Fibroblast of skin of abdomen (primary cell): Measurements from ENCODE around the gene EXOSC9. TPM values are rescaled to one million over a fixed set of nuclear protein-coding genes. Genes with fewer than 3 reads are reported as not detected.
"Not testable (repeated sequence)": the region's sequence is repeated elsewhere in the genome, so short reads cannot be mapped to it uniquely, and the experiment has no call there.

Experiments used
- DNase-seq: peaks from one replicate; pipeline ENCODE4 v3.0.0-alpha.2; 2013
- polyA plus RNA-seq, 2 experiments: library from polyadenylated mRNA; unstranded; fragments of 120-200 nt; gene quantifications; one replicate each; pipeline ENCODE4 v1.2.1, GENCODE V29; 2013; ENCODE audit not compliant: insufficient read length in 2 of 2

EXOSC9 gene
- polyA plus RNA-seq (2013, experiment 1 of 2; ENCODE audit: insufficient read length), result 43.3 TPM
- 43.5 TPM for polyA plus RNA-seq (2013, experiment 2 of 2; ENCODE audit: insufficient read length)

DNA sequence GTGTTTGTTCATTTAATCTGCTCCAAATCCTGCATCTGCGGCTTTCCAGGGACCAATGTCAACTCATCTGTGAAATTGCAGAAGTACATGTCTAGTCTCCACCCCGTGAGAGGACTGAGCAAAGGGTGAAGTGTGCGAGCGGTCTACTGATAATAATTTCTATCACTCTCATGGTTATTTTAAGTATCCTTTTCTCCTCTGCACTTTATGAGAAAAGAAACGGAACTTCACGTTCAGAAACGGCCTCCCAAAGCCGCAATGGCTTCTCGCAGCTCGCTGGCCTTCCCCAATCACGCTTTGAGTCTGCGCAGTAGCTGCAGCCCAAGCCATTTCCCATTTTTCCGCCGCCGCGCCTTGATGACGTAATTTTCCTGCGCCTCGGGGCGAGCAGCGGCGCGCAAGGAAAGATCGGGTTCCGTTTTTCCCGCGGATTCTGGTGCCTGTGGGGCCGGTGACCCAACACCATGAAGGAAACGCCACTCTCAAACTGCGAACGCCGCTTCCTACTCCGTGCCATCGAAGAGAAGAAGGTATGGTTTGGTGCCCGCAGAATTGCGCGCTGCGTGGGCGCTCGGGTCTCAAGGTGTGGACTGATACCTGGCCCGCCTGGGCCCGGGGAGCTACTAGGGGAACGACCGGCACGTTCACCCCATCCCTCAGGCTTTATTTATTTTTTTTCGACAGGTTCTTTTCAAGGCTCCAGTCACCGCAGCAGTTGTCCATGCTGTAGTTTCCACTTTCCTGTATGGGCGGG lies at the start of gene EXOSC9:
Gene EXOSC9 (plus strand): TSS at position 363 of the 754 bp plus-strand sequence. CDS start 102 bp downstream, at position 465.
- peak; percentile 96 for DNase-seq

GRCh38 chr4:121752142-121752541 lies 49.0 kb upstream of the EXOSC9 start:
- not testable (repeated sequence) for DNase-seq

DNA sequence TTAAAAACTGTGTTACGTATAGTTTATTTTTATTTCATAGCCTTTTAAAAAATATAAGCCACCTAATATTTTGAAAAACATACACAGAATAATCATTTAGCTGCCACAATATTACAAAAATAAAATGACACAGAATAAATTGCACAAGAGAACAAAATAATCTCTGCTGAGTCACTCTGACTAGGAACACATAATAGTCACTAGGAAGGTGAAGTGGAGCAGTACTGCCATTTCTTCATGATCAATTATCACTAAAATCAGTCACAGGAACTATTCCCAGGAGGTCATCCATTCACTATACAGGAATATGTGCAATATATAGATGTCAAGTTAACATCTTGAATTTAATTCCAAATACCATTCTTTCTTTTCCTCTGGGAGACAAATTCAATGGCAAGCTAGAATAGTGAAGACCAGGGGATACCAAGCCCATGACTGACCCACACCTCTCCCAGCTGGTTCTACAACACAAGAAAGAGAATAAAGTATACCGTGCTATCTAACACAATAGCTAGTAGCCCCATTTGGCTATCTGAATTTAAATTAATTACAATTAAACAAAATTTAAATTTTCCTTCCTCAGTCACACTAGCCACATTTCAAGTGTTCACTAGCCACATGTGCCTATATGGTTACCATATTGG lies 42.1 kb upstream of the EXOSC9 start:
- no peak for DNase-seq

GRCh38 chr4:121760205-121760604 lies 40.9 kb upstream of the EXOSC9 start:
- no peak for DNase-seq

GRCh38 chr4:121764303-121764701 lies 36.8 kb upstream of the EXOSC9 start:
- no peak for DNase-seq

DNA sequence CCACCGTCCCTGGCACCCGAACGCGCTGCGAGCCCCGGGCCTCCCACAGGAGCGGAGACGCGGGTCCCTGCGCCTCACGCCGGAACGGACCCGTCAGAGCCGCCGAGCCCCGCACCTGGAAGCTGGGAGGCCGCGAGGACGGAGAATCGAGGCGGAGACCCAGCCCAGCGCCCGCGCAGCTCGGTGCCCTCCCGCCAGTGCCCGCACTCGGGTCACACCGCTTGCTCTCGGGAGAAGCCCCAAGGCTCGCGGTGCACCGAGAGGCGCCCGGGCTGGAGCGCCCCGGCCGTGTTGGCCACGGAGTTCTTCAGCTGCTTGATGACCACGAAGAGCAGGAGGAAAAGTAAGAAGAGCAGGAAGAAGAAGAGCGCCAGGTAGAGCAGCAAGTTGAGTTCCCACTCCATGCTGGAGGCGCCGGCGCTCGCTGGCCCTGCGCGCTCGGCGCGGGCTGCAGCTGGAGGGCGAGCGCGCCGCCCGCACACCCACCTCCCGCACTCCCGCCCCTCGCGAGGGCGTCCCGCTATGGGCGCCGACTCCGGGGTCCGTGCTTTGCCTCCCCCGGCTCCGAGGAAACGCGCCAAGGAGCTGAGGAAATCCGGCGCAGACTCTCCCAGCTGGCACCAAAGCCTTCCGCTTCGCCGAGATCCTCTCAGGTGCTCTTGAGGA lies 36.3 kb upstream of the EXOSC9 start, which contains the start of gene SMIM43:
Gene SMIM43 (minus strand): TSS at position 463 of the 666 bp plus-strand sequence. CDS start 59 bp downstream, at position 404.
- DNase-seq, result no peak

GRCh38 chr4:121765368-121765705 lies 35.8 kb upstream of the EXOSC9 start:
- DNase-seq, result no peak

- no peak for DNase-seq
Observed at GRCh38 chr4:121765971-121766538, 35.1 kb upstream of the EXOSC9 start.

DNA sequence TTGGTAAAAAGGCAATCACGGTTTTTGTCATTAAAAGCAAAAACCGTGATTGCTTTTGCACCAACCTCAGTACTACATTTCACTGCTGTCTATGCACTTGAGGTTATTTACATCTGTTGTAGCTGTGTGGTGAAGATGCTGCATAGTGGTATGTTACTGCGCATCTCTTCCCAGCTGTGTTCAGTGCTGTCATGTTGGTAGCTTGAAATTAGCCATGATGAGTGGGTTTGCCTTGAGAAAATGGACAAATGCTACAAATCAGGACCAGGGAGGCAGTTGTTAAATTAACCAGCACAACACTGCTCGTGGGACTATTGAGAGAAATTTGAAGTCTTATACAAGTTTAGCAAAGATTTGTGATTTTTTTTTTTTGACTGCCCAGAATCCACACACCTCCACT lies 34.0 kb upstream of the EXOSC9 start:
- no peak for DNase-seq

DNA sequence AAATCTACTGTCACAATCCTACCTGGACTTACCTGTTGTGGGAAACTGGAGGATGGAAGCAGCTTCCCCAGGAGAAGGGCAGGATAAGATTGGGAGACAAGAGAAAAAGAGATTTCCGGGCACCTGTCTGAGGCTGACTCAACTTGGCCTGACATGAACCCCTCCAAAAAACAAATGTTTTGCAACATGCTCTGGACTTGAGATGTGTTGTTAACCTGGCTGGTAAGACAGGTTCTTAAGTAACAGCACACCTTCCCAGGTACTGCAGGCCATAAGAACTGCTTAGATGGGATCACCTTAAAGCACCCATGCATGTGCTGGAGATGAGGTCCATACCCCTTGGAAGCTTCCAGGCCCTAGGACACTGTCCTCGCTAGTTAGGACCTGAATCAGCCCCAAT lies 31.8 kb upstream of the EXOSC9 start:
- no peak for DNase-seq

- DNase-seq, result no peak
Observed at GRCh38 chr4:121771869-121772268, 29.3 kb upstream of the EXOSC9 start.

DNA sequence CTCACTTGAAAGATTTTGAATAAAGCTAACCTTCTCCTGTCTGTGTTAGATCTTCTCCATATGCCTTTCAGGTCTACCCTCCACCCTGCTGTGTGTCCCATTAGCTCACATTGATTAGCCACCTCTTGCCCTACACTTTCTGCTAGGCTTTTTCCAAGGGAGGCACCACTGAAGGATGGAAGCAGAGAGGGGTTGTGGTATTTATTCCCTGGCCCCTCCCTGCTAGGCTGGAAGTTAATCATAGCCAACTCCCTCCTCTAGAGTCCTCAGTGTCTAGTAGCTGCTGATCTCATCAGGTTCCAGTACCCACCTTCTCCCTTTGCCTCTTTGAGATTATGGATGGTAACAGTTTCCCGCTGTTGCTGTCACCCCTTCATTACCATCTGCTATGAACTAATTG lies 27.2 kb upstream of the EXOSC9 start:
- DNase-seq, result no peak

DNA sequence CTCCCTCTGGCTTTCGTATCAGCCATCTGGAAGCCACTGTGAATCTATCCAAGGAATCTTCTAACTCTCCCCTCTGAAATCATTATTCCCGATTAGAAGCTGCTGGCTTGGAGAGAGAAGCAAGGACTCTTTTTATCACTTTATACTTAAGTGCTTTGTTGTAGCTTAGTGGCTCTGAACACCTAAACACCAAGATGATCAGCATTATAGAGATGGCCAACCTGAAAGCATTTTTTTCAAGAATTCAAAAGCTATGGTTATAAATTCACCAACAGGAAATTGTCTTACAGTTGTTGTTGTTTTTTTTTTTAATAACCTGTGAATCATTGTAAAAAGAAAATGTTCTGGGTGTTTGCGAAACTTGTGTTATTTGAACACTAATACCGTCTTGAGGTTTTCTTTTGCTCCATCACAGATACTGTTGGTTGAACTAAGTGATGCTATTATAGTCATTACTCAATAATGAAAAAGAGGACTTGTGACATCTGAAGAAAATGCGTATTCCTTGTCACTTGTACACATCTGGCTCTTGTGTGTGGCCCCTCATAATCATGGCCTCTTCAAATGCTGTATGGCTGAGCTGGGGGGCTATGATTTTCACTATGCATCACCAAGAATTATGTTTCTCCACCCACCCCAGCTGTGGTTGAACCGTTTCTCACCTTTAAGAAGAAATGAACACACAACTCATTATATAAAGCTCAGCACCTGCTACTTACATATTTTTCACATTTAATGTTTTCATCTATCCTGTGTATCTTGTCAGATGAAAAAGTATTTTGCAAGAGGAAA lies 24.3 kb upstream of the EXOSC9 start:
- DNase-seq, result no peak

- peak; percentile 37 for DNase-seq
Observed at GRCh38 chr4:121777625-121778024, 23.5 kb upstream of the EXOSC9 start.

DNA sequence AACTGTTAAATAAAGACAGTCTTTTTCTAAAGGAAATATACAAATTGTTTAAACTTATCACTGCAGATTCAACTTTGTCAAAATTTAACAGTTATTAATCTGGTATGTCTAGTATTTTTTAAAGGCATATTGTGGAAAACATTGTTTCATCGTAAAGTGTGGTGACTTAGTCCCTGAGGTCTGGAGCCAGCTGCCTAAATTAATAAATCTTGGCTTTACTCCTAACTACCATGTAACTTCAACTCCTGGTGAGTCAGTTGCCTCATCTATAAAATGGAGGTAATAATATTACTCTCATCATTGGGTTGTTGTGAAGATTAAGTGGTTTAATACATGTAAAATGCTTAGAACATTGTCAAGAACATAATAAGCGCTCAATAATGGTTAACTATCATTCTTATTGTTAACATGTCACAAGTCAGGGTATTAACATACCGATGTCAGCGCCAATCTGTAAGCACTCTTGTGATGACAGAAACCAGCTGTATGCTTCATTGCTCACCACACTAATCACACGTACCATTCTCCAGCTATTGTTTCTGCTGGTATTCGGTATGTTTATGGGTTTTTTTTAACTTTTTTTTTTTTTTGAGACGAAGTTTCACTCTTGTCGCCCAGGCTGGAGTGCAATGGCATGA lies 22.0 kb upstream of the EXOSC9 start:
- DNase-seq, result peak; percentile 83

GRCh38 chr4:121783210-121783609 lies 17.9 kb upstream of the EXOSC9 start:
- DNase-seq, result no peak

DNA sequence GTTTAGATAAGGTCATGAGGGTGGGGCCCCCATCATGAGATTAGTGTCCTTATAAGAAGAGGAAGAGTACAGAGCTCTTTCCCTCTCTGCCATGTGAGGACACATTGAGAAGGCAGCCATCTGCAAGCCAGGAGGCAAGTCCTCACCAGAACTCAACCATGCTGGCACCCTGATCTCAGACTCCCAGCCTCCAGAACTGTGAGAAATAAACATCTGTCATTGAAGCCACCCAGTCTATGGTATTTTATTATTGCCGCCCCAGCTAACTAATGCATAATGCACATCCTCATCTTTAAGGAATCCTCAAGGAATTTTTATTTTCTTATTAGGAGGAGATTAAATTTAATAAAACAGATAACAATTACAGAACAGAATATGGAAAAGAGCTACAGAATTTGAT lies 16.7 kb upstream of the EXOSC9 start:
- DNase-seq, result peak; percentile 52

DNA sequence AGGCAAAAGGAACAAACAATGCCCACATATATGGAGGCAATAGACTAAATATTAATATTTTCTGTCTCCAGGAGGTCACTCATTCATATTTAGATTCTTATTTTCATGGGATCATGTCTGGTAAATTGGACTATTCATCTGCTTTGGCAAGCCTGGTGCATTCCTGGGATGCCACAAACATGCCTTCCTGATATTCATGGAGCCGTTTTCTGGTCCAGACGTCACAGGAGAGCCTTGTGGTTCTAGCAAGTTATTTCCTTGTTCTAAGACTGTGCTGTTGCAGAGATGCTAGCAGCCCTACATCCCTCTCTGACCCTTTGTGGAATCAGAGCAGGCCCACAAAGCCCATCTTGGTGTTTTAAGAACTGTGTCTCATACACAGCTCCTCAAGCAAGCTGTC lies 16.1 kb upstream of the EXOSC9 start:
- DNase-seq, result peak; percentile 98

DNA sequence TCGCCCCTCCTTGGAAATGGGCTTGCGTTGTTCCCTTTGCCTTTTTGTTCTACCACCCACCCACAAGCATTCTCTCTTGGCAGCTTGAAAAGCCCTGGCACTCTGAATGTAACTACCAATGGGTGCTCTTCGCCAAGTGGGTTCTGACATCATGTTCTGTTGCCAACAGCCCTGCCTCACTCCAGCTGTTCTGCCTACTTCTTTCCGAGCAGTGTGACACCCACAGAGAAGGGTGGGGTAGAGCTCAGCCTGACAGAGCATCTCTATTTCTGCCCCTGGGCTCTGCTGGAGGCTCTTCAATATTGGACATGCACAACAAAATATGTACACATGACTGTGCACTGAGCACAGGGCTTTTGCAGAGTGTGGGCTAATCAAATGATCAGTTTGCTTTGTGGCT lies 15.6 kb upstream of the EXOSC9 start:
- DNase-seq, result no peak

GRCh38 chr4:121786221-121786620 lies 14.9 kb upstream of the EXOSC9 start:
- no peak for DNase-seq

DNA sequence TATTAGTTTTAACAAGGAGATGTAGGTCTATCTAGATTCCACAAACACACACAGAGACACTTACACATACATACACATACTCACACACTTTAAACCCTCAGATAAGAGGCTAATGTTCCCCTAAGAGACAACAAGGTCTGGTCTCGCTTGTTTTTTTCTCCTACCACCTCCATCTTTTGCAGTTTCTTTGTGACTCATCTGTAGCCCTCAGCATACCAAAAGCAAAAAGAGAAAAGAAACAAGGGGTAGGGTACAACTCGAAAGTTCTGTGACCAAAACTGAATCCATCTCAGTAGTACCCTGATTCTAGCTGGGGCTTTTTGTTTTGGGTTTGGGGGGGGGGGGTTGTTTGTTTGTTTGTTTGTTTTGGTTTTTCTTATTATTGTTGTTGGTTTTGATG lies 12.2 kb upstream of the EXOSC9 start:
- no peak for DNase-seq

- peak; percentile 73 for DNase-seq
Observed at GRCh38 chr4:121789455-121789854, 11.7 kb upstream of the EXOSC9 start.
